Measurements from ENCODE around the gene OR10H5. TPM values are rescaled to one million over a fixed set of nuclear protein-coding genes. Genes with fewer than 3 reads are reported as not detected.

OR10H5 gene
- total RNA-seq, 2 experiments from 2014 or later, result not detected

GRCh38 chr19:15748239-15748638, 39.2 kb upstream of the OR10H5 start:
- Histone ChIP-seq H3K9me3 (ENCODE audit: low read length) (no peaks in the 10 kb centered on the region), H3K27ac (ENCODE audit: low read depth, low read length, poor library complexity, severe bottlenecking) (no peak overlapping the region), H3K4me1 (ENCODE audit: insufficient read depth, low read length, poor library complexity, severe bottlenecking) (no peaks in the 10 kb centered on the region), H2AFZ (ENCODE audit: low read length) (no peak overlapping the region), H3K4me2 (ENCODE audit: low read length) (no peak overlapping the region), H3K4me3 (ENCODE audit: low read depth, low read length, poor library complexity, severe bottlenecking) (no peak overlapping the region), H4K20me1 (ENCODE audit: insufficient read depth, low read length) (no peaks in the 10 kb centered on the region), H3K9me2 (ENCODE audit: insufficient read depth, low read length) (no peaks in the 10 kb centered on the region), H3K79me2 (ENCODE audit: insufficient read depth, low read depth, low read length) (no peaks in the 10 kb centered on the region), H3K36me3 (ENCODE audit: insufficient read depth, low read length) (no peaks in the 10 kb centered on the region)
- DNase-seq (ENCODE audit: low spot score), result no peak
- no TSS peak for BruUV-seq (replicated peaks)
- CTCF ChIA-PET (ENCODE audit: unreplicated experiment), result no interaction called here
- TF ChIP-seq CTCF (conservative IDR thresholded peaks at IDR 0.05; ENCODE audit: low read length) (no peak), EZH2phosphoT487 (IDR thresholded peaks at IDR 0.05; ENCODE audit: borderline replicate concordance, low read depth, low read length) (no peak)
- POLR2A ChIA-PET, result no interaction called here
- intact Hi-C loops (cut with micrococcal nuclease; ENCODE audit: unreplicated experiment), result no loop called here

- TF ChIP-seq EZH2phosphoT487 (IDR thresholded peaks at IDR 0.05; ENCODE audit: borderline replicate concordance, low read depth, low read length), result no peak
- no peak for TF ChIP-seq CTCF (conservative IDR thresholded peaks at IDR 0.05; ENCODE audit: low read length)
- no TSS peak for BruUV-seq (replicated peaks)
- Histone ChIP-seq H3K4me1 (ENCODE audit: insufficient read depth, low read length, poor library complexity, severe bottlenecking) (no peaks in the 10 kb centered on the region), H3K36me3 (ENCODE audit: insufficient read depth, low read length) (no peaks in the 10 kb centered on the region), H4K20me1 (ENCODE audit: insufficient read depth, low read length) (no peaks in the 10 kb centered on the region), H2AFZ (ENCODE audit: low read length) (no peak overlapping the region), H3K4me3 (ENCODE audit: low read depth, low read length, poor library complexity, severe bottlenecking) (no peak overlapping the region), H3K9me2 (ENCODE audit: insufficient read depth, low read length) (no peaks in the 10 kb centered on the region), H3K79me2 (ENCODE audit: insufficient read depth, low read depth, low read length) (no peaks in the 10 kb centered on the region), H3K4me2 (ENCODE audit: low read length) (no peak overlapping the region), H3K27ac (ENCODE audit: low read depth, low read length, poor library complexity, severe bottlenecking) (no peak overlapping the region), H3K9me3 (ENCODE audit: low read length) (no peaks in the 10 kb centered on the region)
- intact Hi-C loops (cut with micrococcal nuclease; ENCODE audit: unreplicated experiment), result no loop called here
- DNase-seq (ENCODE audit: low spot score), result no peak
- CTCF ChIA-PET (ENCODE audit: unreplicated experiment), result no interaction called here
- POLR2A ChIA-PET, result no interaction called here
Measured at GRCh38 chr19:15758379-15758778, 29.1 kb upstream of the OR10H5 start.

- Histone ChIP-seq H3K9me3 (ENCODE audit: low read length) (no peaks in the 10 kb centered on the region), H3K4me2 (ENCODE audit: low read length) (no peak overlapping the region), H3K27ac (ENCODE audit: low read depth, low read length, poor library complexity, severe bottlenecking) (no peak overlapping the region), H2AFZ (ENCODE audit: low read length) (no peak overlapping the region), H3K9me2 (ENCODE audit: insufficient read depth, low read length) (no peaks in the 10 kb centered on the region), H3K4me1 (ENCODE audit: insufficient read depth, low read length, poor library complexity, severe bottlenecking) (no peaks in the 10 kb centered on the region), H4K20me1 (ENCODE audit: insufficient read depth, low read length) (no peaks in the 10 kb centered on the region), H3K4me3 (ENCODE audit: low read depth, low read length, poor library complexity, severe bottlenecking) (no peak overlapping the region), H3K36me3 (ENCODE audit: insufficient read depth, low read length) (no peaks in the 10 kb centered on the region), H3K79me2 (ENCODE audit: insufficient read depth, low read depth, low read length) (no peaks in the 10 kb centered on the region)
- ChIA-PET POLR2A (no interaction called here), CTCF (ENCODE audit: unreplicated experiment) (no interaction called here)
- intact Hi-C loops (cut with micrococcal nuclease; ENCODE audit: unreplicated experiment), result no loop called here
- TF ChIP-seq CTCF (conservative IDR thresholded peaks at IDR 0.05; ENCODE audit: low read length), result peak; percentile 50
- TF ChIP-seq EZH2phosphoT487 (IDR thresholded peaks at IDR 0.05; ENCODE audit: borderline replicate concordance, low read depth, low read length), result no peak
- no TSS peak for BruUV-seq (replicated peaks)
- no peak for DNase-seq (ENCODE audit: low spot score)
Measured at GRCh38 chr19:15759962-15760565, 27.4 kb upstream of the OR10H5 start.

Measured in OCI-LY7 (cell line).